Measurements from ENCODE around the gene TMEM132C.

The TMEM132C gene

DNA sequence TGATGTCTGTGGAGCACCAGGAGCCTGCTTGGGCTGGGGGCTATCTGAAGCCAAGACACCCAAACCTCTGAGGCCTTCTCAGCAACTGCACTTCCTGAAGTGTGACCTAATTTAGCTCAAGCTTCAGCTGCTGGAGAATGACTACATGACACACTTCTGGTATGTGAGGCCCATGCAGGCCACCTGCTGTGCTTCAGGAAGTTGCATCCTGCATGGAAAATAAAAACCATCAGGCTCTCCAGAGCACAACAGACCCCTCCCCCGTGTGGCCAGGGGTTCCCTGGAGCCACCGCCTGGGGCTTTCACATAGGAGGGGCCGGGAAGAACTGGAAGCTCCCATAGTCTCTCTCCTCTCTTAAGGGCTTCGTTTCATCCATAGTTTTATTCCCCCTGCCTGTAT is 339.1 kb downstream of the TMEM132C start:
- Histone ChIP-seq H4K20me1 (ENCODE audit: low read depth, low read length) (no peaks in the 10 kb centered on the region), H2AFZ (ENCODE audit: low read depth, low read length, severe bottlenecking) (no peak overlapping the region), H3K4me2 (ENCODE audit: low read depth, low read length, poor library complexity, severe bottlenecking) (no peak overlapping the region), H3K9ac (ENCODE audit: low read length) (no peak overlapping the region), H3K27me3 (ENCODE audit: low read length) (no peaks in the 10 kb centered on the region), H3F3A (ENCODE audit: insufficient read depth) (no peaks in the 10 kb centered on the region), H3K36me3 (ENCODE audit: low read length) (no peaks in the 10 kb centered on the region), H3K79me2 (ENCODE audit: insufficient read depth, low read length) (no peaks in the 10 kb centered on the region), H3K9me2 (replicated peaks; ENCODE audit: insufficient read depth, low read length) (no peaks in the 10 kb centered on the region), H3K4me3 (ENCODE audit: insufficient read depth, low read length, poor library complexity, severe bottlenecking) (no peak overlapping the region), H3K27ac (ENCODE audit: low read depth, low read length) (no peak overlapping the region), H3K9me3 (ENCODE audit: insufficient read depth, low read length) (no peaks in the 10 kb centered on the region)
- TF ChIP-seq EZH2phosphoT487 (conservative IDR thresholded peaks at IDR 0.05; ENCODE audit: low read length): no peak
- TF ChIP-seq, protein P1, sequence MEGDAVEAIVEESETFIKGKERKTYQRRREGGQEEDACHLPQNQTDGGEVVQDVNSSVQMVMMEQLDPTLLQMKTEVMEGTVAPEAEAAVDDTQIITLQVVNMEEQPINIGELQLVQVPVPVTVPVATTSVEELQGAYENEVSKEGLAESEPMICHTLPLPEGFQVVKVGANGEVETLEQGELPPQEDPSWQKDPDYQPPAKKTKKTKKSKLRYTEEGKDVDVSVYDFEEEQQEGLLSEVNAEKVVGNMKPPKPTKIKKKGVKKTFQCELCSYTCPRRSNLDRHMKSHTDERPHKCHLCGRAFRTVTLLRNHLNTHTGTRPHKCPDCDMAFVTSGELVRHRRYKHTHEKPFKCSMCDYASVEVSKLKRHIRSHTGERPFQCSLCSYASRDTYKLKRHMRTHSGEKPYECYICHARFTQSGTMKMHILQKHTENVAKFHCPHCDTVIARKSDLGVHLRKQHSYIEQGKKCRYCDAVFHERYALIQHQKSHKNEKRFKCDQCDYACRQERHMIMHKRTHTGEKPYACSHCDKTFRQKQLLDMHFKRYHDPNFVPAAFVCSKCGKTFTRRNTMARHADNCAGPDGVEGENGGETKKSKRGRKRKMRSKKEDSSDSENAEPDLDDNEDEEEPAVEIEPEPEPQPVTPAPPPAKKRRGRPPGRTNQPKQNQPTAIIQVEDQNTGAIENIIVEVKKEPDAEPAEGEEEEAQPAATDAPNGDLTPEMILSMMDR (IDR thresholded peaks at IDR 0.05; ENCODE audit: insufficient read depth, low read length, poor library complexity, severe bottlenecking): no peak

DNA sequence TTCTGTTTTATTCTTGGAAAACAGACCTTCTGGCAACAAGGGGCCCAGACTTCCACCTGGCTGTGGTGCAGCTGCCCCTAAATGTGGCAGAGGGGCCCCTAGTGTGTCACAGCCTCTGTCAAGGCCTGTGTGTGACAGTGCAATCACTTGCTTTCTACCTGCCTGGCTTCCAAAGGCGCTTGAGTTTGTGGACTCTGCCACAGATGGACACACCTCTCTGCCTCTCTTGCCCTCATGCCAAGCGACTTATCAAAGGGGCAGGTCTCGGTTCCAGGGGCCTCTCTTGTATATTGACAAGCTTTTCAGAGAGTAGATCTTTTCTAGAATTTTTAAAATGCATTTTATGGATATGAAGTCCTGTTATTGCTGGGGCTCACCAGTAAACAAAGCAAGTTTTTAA is 339.6 kb downstream of the TMEM132C start:
- no peak overlapping the region for H3K9ac ChIP-seq (ENCODE audit: low read length)
- H3K4me3 ChIP-seq (ENCODE audit: insufficient read depth, low read length, poor library complexity, severe bottlenecking): no peak overlapping the region
- no peaks in the 10 kb centered on the region for H3K9me2 ChIP-seq (replicated peaks; ENCODE audit: insufficient read depth, low read length)
- TF ChIP-seq, protein P1 (IDR thresholded peaks at IDR 0.05; ENCODE audit: insufficient read depth, low read length, poor library complexity, severe bottlenecking): no peak
- no peak for TF ChIP-seq EZH2phosphoT487 (conservative IDR thresholded peaks at IDR 0.05; ENCODE audit: low read length)
- H2AFZ ChIP-seq (ENCODE audit: low read depth, low read length, severe bottlenecking): no peak overlapping the region
- no peaks in the 10 kb centered on the region for H4K20me1 ChIP-seq (ENCODE audit: low read depth, low read length)
- no peaks in the 10 kb centered on the region for H3F3A ChIP-seq (ENCODE audit: insufficient read depth)
- no peaks in the 10 kb centered on the region for H3K36me3 ChIP-seq (ENCODE audit: low read length)
- no peaks in the 10 kb centered on the region for H3K27me3 ChIP-seq (ENCODE audit: low read length)
- no peaks in the 10 kb centered on the region for H3K9me3 ChIP-seq (ENCODE audit: insufficient read depth, low read length)
- no peaks in the 10 kb centered on the region for H3K79me2 ChIP-seq (ENCODE audit: insufficient read depth, low read length)
- no peak overlapping the region for H3K27ac ChIP-seq (ENCODE audit: low read depth, low read length)
- no peak overlapping the region for H3K4me2 ChIP-seq (ENCODE audit: low read depth, low read length, poor library complexity, severe bottlenecking)

DNA sequence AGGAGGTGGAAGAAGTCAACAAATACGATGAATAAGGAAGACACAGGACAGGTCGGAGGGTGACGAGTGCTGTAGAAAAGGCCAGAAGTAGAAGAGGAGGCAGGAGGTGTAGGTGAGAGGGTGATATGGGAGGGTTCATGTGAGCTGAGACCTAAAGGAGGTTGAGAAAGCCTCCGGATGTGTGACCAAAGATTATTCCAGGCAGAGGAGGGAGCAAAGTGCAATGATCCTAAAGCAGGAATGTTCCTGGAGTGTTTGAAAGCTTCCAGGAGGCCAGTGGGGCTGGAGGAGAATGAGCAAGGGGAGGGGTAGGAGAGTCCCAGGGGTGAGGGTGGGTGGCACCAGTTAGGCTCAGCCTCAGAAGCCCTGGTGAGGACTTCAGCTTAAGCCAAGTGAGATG is 340.0 kb downstream of the TMEM132C start:
- Histone ChIP-seq H3K4me2 (ENCODE audit: low read depth, low read length, poor library complexity, severe bottlenecking) (no peak overlapping the region), H3K27ac (ENCODE audit: low read depth, low read length) (no peak overlapping the region), H3K4me3 (ENCODE audit: insufficient read depth, low read length, poor library complexity, severe bottlenecking) (no peak overlapping the region), H3K27me3 (ENCODE audit: low read length) (no peaks in the 10 kb centered on the region), H3F3A (ENCODE audit: insufficient read depth) (no peaks in the 10 kb centered on the region), H3K36me3 (ENCODE audit: low read length) (no peaks in the 10 kb centered on the region), H3K9me3 (ENCODE audit: insufficient read depth, low read length) (no peaks in the 10 kb centered on the region), H3K9me2 (replicated peaks; ENCODE audit: insufficient read depth, low read length) (no peaks in the 10 kb centered on the region), H2AFZ (ENCODE audit: low read depth, low read length, severe bottlenecking) (no peak overlapping the region), H3K79me2 (ENCODE audit: insufficient read depth, low read length) (no peaks in the 10 kb centered on the region), H4K20me1 (ENCODE audit: low read depth, low read length) (no peaks in the 10 kb centered on the region), H3K9ac (ENCODE audit: low read length) (no peak overlapping the region)
- TF ChIP-seq, protein P1 (IDR thresholded peaks at IDR 0.05; ENCODE audit: insufficient read depth, low read length, poor library complexity, severe bottlenecking): no peak
- no peak for TF ChIP-seq EZH2phosphoT487 (conservative IDR thresholded peaks at IDR 0.05; ENCODE audit: low read length)
